ENCODE results near the gene CACNA1H.

- TF ChIP-seq CTCF (conservative IDR thresholded peaks at IDR 0.05 in 1 of 2, IDR thresholded peaks at IDR 0.05 in 1 of 2; ENCODE audit: extremely low read depth in 1 of 2, insufficient read depth in 1 of 2, low read depth in 1 of 2, low read length in 2 of 2) (no peak), EZH2 (IDR thresholded peaks at IDR 0.05; ENCODE audit: borderline replicate concordance, low read length) (no peak)
Observed at GRCh38 chr16:1222553-1223354, 69.8 kb downstream of the CACNA1H start.

Data from mammary epithelial cell (primary cell).